ENCODE measurements around the gene ACOXL. TPM values are rescaled to one million over a fixed set of nuclear protein-coding genes. Genes with fewer than 3 reads are reported as not detected.

ACOXL gene
- total and polyA plus RNA-seq, 10 of the 15 experiments (the other 5 are each of a cell fraction or from before 2014, with no cell fraction given), result 0.05 to 1.3 (median 0.71) TPM

DNA sequence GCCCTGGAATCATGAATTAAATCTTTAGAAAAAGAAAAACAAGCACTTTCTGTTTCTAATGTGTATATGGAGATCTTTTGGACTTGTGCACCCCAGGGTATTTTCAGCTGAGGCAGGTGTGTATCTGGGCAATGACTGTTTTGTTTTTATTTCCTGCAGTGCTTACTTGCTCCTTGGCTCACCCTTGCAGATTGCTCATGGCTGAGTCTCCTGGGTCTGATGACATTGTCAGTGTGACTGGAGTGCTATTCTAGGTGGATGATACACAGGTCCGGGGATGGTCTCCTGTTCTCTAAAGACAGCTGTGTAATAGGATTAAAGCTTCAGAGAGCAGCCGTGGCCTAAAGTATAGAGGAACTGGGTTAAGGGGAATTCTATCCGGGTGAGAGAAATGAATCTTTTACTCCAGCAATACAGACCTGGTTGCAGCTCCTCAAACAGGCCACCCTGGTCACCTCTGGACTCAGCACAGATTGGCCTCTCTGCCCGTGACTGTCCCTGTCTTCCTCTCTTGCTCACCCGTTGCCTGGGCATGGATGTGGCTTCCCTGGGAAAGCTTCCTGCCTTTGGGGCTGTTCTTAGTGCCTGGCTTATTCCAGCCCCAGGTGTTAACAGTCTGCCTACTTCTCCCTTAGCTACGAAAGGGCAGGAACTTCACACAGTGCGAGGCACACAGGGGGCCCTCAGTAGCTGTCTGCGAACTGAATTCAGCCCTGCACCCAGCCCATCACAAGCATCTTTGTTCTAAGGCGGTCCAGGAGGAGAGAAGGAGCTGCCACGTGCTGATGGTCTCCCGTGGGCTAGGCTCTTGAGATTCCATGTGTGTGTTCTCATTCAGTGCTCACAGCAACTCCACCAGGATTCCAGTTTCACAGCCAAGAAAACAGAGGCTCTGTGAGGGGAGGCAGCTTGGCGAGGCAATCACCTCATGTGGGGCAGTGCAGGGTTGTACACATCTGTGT is 84.3 kb downstream of the ACOXL start:
- CTCF ChIA-PET, result interaction anchor here (1.0 to 1.2 kb wide), 3 partner anchors 16 to 52 kb away, joined by 3 read pairs; no protein-coding TSS in a partner anchor
- no peak for DNase-seq (ENCODE audit: low read depth, low spot score)
- SMC1A ChIA-PET (ENCODE audit: uncharacterized antibody, unreplicated experiment), result interaction anchor here (0.8 to 1.4 kb wide), 2 partner anchors 24 to 297 kb away, joined by 3 to 5 read pairs; no protein-coding TSS in a partner anchor

GRCh38 chr2:110818767-110819481 is 86.6 kb downstream of the ACOXL start:
- in situ Hi-C loops (cut with MboI), result loop anchor here (25.0 kb wide), 1 partner anchor 893 kb away; no protein-coding TSS in a partner anchor
- Histone ChIP-seq H2AFZ (ENCODE audit: control insufficient read depth, low read depth, low read length) (no peak overlapping the region), H4K20me1 (ENCODE audit: control insufficient read depth, insufficient read depth) (no peaks in the 10 kb centered on the region), H3K4me2 (ENCODE audit: control insufficient read depth, insufficient read depth) (no peak overlapping the region), H3K4me1 (ENCODE audit: control insufficient read depth, insufficient read depth, low read length) (peaks cover 5% of the 10 kb centered on the region), H3K9ac (ENCODE audit: control insufficient read depth, insufficient read depth, low read length) (no peak overlapping the region), H3K4me3 (no peak overlapping the region), H3K27me3 (replicated peaks in 1 of 2; ENCODE audit: control insufficient read depth in 2 of 2, insufficient read depth in 2 of 2, low read length in 1 of 2) (no peaks in the 10 kb centered on the region; a peak in 1 of 4 replicates), H3K27ac (ENCODE audit: control insufficient read depth, insufficient read depth) (no peak overlapping the region), H3K9me3 (replicated peaks; ENCODE audit: control insufficient read depth, insufficient read depth, low read length) (peaks cover 2% of the 10 kb centered on the region; the same call in 2 of the 3 replicates), H3K36me3 (ENCODE audit: control insufficient read depth in 2 of 2, insufficient read depth in 2 of 2, low read length in 1 of 2) (no peaks in the 10 kb centered on the region), H3K79me2 (ENCODE audit: control insufficient read depth, insufficient read depth, low read length) (no peaks in the 10 kb centered on the region)
- no peak for FAIRE-seq
- DNase-seq (ENCODE audit: low read depth, low spot score), result no peak
- CTCF ChIA-PET, result interaction anchor here (0.7 to 1.7 kb wide), 2 partner anchors 23 to 34 kb away, joined by 3 to 6 read pairs; no protein-coding TSS in a partner anchor
- RAD21 ChIA-PET (ENCODE audit: unreplicated experiment), result no interaction called here
- 58% methylated on average over 8 of the region's 8 CpGs for WGBS (ENCODE audit: insufficient coverage, insufficient replicate concordance, low lambda C conversion rate, missing lambda C conversion rate)
- intact Hi-C loops (cut with micrococcal nuclease; ENCODE audit: unreplicated experiment), result no loop called here
- SMC1A ChIA-PET (ENCODE audit: uncharacterized antibody, unreplicated experiment), result interaction anchor here (1.1 to 2.1 kb wide), 3 partner anchors 13 to 34 kb away, joined by 3 to 9 read pairs (median 4); no protein-coding TSS in a partner anchor
- POLR2A ChIA-PET, result no interaction called here
- BruUV-seq (replicated peaks), result no TSS peak
- no peak for ATAC-seq
- TF ChIP-seq SMC3 (IDR thresholded peaks at IDR 0.05; ENCODE audit: borderline replicate concordance, low read length) (no peak), REST (IDR thresholded peaks at IDR 0.05; ENCODE audit: low read depth, low read length) (peak; percentile 57; the same call in 1 of the 2 replicates), RAD21 (IDR thresholded peaks at IDR 0.05; ENCODE audit: insufficient read depth, low read depth, low read length) (peak; percentile 38), NFYA (IDR thresholded peaks at IDR 0.05; ENCODE audit: borderline replicate concordance, low read depth, low read length) (no peak), CTCF (IDR thresholded peaks at IDR 0.05 in 2 of 3, conservative IDR thresholded peaks at IDR 0.05 in 1 of 3; ENCODE audit: control insufficient read depth in 2 of 3, extremely low read depth in 1 of 3, insufficient read depth in 1 of 3, low read depth in 3 of 3, low read length in 3 of 3) (0 out of 6 replicates have a peak, but pooled peaks of 2 of the 3 experiments have one; percentile 5 to 13)

More for the DNA sequence above, 84.3 kb downstream of the ACOXL start:
- no peaks in the 10 kb centered on the region for H4K20me1 ChIP-seq (ENCODE audit: control insufficient read depth, insufficient read depth)
- no peaks in the 10 kb centered on the region for H3K36me3 ChIP-seq (ENCODE audit: control insufficient read depth in 2 of 2, insufficient read depth in 2 of 2, low read length in 1 of 2)
- peaks cover 5% of the 10 kb centered on the region for H3K4me1 ChIP-seq (ENCODE audit: control insufficient read depth, insufficient read depth, low read length)
- no TSS peak for BruUV-seq (replicated peaks)
- WGBS (ENCODE audit: insufficient coverage, insufficient replicate concordance, low lambda C conversion rate, missing lambda C conversion rate), result 47% methylated on average over 12 of the region's 12 CpGs
- intact Hi-C loops (cut with micrococcal nuclease; ENCODE audit: unreplicated experiment) (no loop called here), in situ Hi-C loops (cut with MboI) (loop anchor here (25.0 kb wide), 1 partner anchor 896 kb away; no protein-coding TSS in a partner anchor)
- peaks cover 0 to 2% of the 10 kb centered on the region in 2 experiments; a peak in 2 of 4 replicates for H3K27me3 ChIP-seq (replicated peaks in 1 of 2; ENCODE audit: control insufficient read depth in 2 of 2, insufficient read depth in 2 of 2, low read length in 1 of 2)
- no peak overlapping the region for H3K9ac ChIP-seq (ENCODE audit: control insufficient read depth, insufficient read depth, low read length)
- H3K4me2 ChIP-seq (ENCODE audit: control insufficient read depth, insufficient read depth), result no peak overlapping the region
- no peaks in the 10 kb centered on the region for H3K79me2 ChIP-seq (ENCODE audit: control insufficient read depth, insufficient read depth, low read length)
- H2AFZ ChIP-seq (ENCODE audit: control insufficient read depth, low read depth, low read length), result no peak overlapping the region
- no peak overlapping the region for H3K4me3 ChIP-seq
- no peak overlapping the region for H3K27ac ChIP-seq (ENCODE audit: control insufficient read depth, insufficient read depth)
- H3K9me3 ChIP-seq (replicated peaks; ENCODE audit: control insufficient read depth, insufficient read depth, low read length), result no peaks in the 10 kb centered on the region
- no peak for FAIRE-seq
- no peak; the same call in 2 of the 3 replicates for ATAC-seq
- TF ChIP-seq SPI1 (IDR thresholded peaks at IDR 0.05; ENCODE audit: borderline replicate concordance, insufficient read depth, low read depth, low read length), result peak; percentile 42; the same call in 1 of the 2 replicates
- TF ChIP-seq POU2F2 (IDR thresholded peaks at IDR 0.05; ENCODE audit: borderline replicate concordance, low read depth, low read length), result no peak
- ChIA-PET RAD21 (ENCODE audit: unreplicated experiment) (no interaction called here), POLR2A (no interaction called here)

All from GM12878 (cell line).